ENCODE results near the gene FAM187B.

DNA sequence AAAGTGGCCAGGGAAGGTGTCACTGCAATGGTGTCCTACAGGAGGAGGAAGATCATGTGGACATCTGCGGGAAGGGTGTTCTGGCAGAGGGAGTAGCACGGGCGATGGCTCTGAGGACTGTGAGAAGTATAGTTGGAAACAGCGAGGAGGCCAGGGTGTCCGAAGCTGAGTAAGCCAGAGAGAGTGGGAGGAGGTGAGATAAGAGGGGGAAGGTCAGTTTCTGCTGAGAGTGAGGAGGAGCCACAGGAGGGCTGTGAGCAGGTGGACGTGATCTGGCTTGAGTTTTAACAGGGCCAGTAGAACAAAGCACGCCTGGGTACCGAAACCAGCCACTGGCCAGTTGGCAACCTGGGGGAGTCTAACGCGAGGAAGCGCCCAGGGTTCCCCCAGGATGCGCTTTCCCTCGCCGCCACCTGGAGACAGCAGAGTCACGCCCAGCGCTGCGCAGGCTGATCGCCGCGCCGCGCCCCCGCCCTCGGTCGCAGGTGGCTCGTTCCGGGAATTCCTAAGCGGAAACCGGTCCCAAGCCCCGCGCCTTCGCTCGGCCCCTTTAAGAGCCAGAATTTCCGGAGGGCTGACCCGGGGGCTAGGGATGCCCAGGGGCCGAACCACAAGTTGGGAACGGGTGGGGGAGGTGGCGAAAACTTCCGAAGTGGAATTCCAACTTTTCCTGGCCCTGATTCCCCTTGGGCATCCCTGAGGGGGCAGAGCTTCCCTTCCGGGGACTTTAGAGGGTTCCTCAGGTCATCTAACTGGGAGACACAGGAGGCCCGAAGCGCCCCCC is 19.2 kb upstream of the FAM187B start:
- TF ChIP-seq CTCF (conservative IDR thresholded peaks at IDR 0.05; ENCODE audit: low read depth, low read length) (no peak; the same call in 1 of the 2 replicates), EZH2 (IDR thresholded peaks at IDR 0.05; ENCODE audit: borderline replicate concordance, low read depth, low read length, poor library complexity, severe bottlenecking) (peak; percentile 43)

Measured in A673 (cell line).